OCI-LY1 (cell line): ENCODE results near the gene XRRA1.

Source experiments
- H2AFZ ChIP-seq: fragments of 200-600 bp; sonication (generic), shearing (Covaris generic); 2 replicates; pipeline ENCODE4 v1.6.0; 2014; ENCODE audit warnings: antibody characterized with exemption, mild to moderate bottlenecking, low read length
- H3F3A ChIP-seq: fragments of 200-600 bp; sonication (generic), shearing (Covaris generic); 2 replicates; pipeline ENCODE4 v1.6.0; 2014; ENCODE audit warnings: mild to moderate bottlenecking, antibody characterized with exemption, low read length, moderate library complexity; ENCODE audit not compliant: insufficient read depth
- H3K27ac ChIP-seq: fragments of 200-600 bp; sonication (generic); 2 replicates; pipeline ENCODE4 v1.5.1; 2014; ENCODE audit warnings: low read length, mixed run types, mild to moderate bottlenecking, low read depth; ENCODE audit not compliant: poor library complexity, severe bottlenecking
- H3K27me3 ChIP-seq: fragments of 200-600 bp; sonication (generic); 2 replicates; pipeline ENCODE4 v1.6.0; 2014; ENCODE audit warnings: antibody characterized with exemption, mild to moderate bottlenecking, low read length, moderate library complexity; ENCODE audit not compliant: insufficient read depth
- H3K36me3 ChIP-seq: fragments of 200-600 bp; sonication (generic); 2 replicates; pipeline ENCODE4 v1.6.1; 2014; ENCODE audit warnings: mild to moderate bottlenecking, antibody characterized with exemption, low read length, moderate library complexity, mixed read lengths; ENCODE audit not compliant: insufficient read depth
- H3K4me1 ChIP-seq: fragments of 200-600 bp; sonication (generic); 2 replicates; pipeline ENCODE4 v1.5.1; 2014; ENCODE audit warnings: mild to moderate bottlenecking, low read length, moderate library complexity; ENCODE audit not compliant: insufficient read depth, severe bottlenecking
- H3K4me2 ChIP-seq: fragments of 200-600 bp; sonication (generic), shearing (Covaris generic); 2 replicates; pipeline ENCODE4 v1.6.1; 2014; ENCODE audit warnings: low read length
- H3K4me3 ChIP-seq: fragments of 200-600 bp; sonication (generic); 2 replicates; pipeline ENCODE4 v1.5.1; 2014; ENCODE audit warnings: low read length, low read depth, mild to moderate bottlenecking, mixed read lengths; ENCODE audit not compliant: poor library complexity, severe bottlenecking
- H3K79me2 ChIP-seq: fragments of 200-600 bp; shearing (Covaris generic); 2 replicates; pipeline ENCODE4 v1.6.1; 2016; ENCODE audit warnings: mixed run types, low read length, mixed read lengths; ENCODE audit not compliant: insufficient read depth
- H3K9ac ChIP-seq: fragments of 200-600 bp; sonication (generic), shearing (Covaris generic); 2 replicates; pipeline ENCODE4 v1.6.1; 2014; ENCODE audit warnings: mild to moderate bottlenecking, low read length, mixed read lengths
- H3K9me2 ChIP-seq: fragments of 200-600 bp; sonication (generic), shearing (Covaris generic); 2 replicates; pipeline ENCODE4 v1.6.1; 2014; ENCODE audit warnings: low read depth, mild to moderate bottlenecking, low read length, mixed read lengths
- H3K9me3 ChIP-seq: fragments of 200-600 bp; shearing (Covaris generic); 2 replicates; pipeline ENCODE4 v1.6.1; 2014; ENCODE audit warnings: low read length, mixed read lengths
- H4K20me1 ChIP-seq: fragments of 200-600 bp; sonication (generic), shearing (Covaris generic); 2 replicates; pipeline ENCODE4 v1.6.0; 2016; ENCODE audit warnings: mild to moderate bottlenecking, low read length; ENCODE audit not compliant: insufficient read depth
- EZH2 ChIP-seq: fragments of 200-600 bp; sonication (generic), shearing (Covaris generic); IDR thresholded peaks from 2 replicates; pipeline ENCODE4 v1.8.0; 2017; ENCODE audit warnings: borderline replicate concordance, mixed run types, mild to moderate bottlenecking, antibody characterized with exemption, low read length, moderate library complexity, mixed read lengths
- TF ChIP-seq, protein P1 (sequence below): fragments of 200-600 bp; sonication (generic), shearing (Covaris generic); IDR thresholded peaks from 2 replicates; pipeline ENCODE4 v1.5.1; 2017; ENCODE audit warnings: mild to moderate bottlenecking, antibody characterized with exemption, low read length, moderate library complexity, mixed read lengths

XRRA1 gene

DNA sequence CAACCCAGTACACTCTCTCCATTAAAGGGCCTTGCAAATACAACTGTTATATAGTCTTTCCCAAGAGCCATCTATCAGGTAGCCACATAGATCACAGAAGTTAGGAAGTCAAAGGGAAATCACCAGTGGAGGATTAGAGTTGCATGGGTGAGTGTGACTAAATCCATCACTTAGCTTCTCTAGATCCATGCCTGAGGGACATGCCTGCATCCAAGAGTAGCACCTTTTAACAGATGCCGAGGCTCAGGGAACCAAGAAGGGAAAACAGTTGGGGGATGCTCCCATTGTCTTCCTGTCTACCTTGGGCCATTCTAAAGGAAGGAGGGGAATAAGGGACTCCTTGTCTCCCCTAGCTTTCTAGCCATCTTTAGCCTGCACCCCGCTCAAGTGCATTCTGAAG, 77.9 kb downstream of the XRRA1 start:
- H3K4me2 ChIP-seq = no peak overlapping the region
- no peaks in the 10 kb centered on the region for H3K4me1 ChIP-seq
- TF ChIP-seq EZH2 = no peak
- TF ChIP-seq, protein P1, sequence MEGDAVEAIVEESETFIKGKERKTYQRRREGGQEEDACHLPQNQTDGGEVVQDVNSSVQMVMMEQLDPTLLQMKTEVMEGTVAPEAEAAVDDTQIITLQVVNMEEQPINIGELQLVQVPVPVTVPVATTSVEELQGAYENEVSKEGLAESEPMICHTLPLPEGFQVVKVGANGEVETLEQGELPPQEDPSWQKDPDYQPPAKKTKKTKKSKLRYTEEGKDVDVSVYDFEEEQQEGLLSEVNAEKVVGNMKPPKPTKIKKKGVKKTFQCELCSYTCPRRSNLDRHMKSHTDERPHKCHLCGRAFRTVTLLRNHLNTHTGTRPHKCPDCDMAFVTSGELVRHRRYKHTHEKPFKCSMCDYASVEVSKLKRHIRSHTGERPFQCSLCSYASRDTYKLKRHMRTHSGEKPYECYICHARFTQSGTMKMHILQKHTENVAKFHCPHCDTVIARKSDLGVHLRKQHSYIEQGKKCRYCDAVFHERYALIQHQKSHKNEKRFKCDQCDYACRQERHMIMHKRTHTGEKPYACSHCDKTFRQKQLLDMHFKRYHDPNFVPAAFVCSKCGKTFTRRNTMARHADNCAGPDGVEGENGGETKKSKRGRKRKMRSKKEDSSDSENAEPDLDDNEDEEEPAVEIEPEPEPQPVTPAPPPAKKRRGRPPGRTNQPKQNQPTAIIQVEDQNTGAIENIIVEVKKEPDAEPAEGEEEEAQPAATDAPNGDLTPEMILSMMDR = no peak
- H3K9me3 ChIP-seq = peaks cover 16% of the 10 kb centered on the region
- no peaks in the 10 kb centered on the region for H3K27me3 ChIP-seq
- no peak overlapping the region for H3K9ac ChIP-seq
- no peak overlapping the region for H3K4me3 ChIP-seq
- no peaks in the 10 kb centered on the region for H3F3A ChIP-seq
- H3K27ac ChIP-seq = no peak overlapping the region
- no peak overlapping the region for H2AFZ ChIP-seq
- peaks cover 55% of the 10 kb centered on the region for H3K36me3 ChIP-seq
- no peaks in the 10 kb centered on the region for H3K79me2 ChIP-seq
- H4K20me1 ChIP-seq = no peaks in the 10 kb centered on the region
- no peaks in the 10 kb centered on the region for H3K9me2 ChIP-seq

- no peak overlapping the region for H3K4me3 ChIP-seq
Observed at GRCh38 chr11:74870485-74870884, 78.4 kb downstream of the XRRA1 start.

GRCh38 chr11:74866557-74866956, 82.3 kb downstream of the XRRA1 start:
- Histone ChIP-seq H3K36me3 (peaks cover 79% of the 10 kb centered on the region), H3K9ac (no peak overlapping the region), H3K4me2 (no peak overlapping the region), H3K9me3 (peaks cover 21% of the 10 kb centered on the region), H3K27ac (no peak overlapping the region), H3K4me1 (no peaks in the 10 kb centered on the region), H3F3A (no peaks in the 10 kb centered on the region), H3K79me2 (no peaks in the 10 kb centered on the region), H2AFZ (no peak overlapping the region), H3K9me2 (no peaks in the 10 kb centered on the region), H3K27me3 (no peaks in the 10 kb centered on the region), H3K4me3 (no peak overlapping the region), H4K20me1 (no peaks in the 10 kb centered on the region)
- no peak for TF ChIP-seq EZH2
- TF ChIP-seq, protein P1 = no peak

More at GRCh38 chr11:74870485-74870884, 78.4 kb downstream of the XRRA1 start:
- Histone ChIP-seq H3K27me3 (no peaks in the 10 kb centered on the region), H3K27ac (no peak overlapping the region), H3K4me1 (no peaks in the 10 kb centered on the region), H3K4me2 (no peak overlapping the region), H2AFZ (no peak overlapping the region), H3K79me2 (no peaks in the 10 kb centered on the region), H4K20me1 (no peaks in the 10 kb centered on the region), H3K9ac (no peak overlapping the region), H3K36me3 (peaks cover 56% of the 10 kb centered on the region), H3K9me2 (no peaks in the 10 kb centered on the region), H3F3A (no peaks in the 10 kb centered on the region), H3K9me3 (peaks cover 20% of the 10 kb centered on the region)
- TF ChIP-seq, protein P1 = peak; percentile 64
- no peak for TF ChIP-seq EZH2
